NCI-H446 treated with DMSO at 0.1 percent for 48 hours (cell line): ENCODE results near the gene GEMIN5.
A peak's percentile ranks its signal among the peaks of the same experiment; 100 is the strongest.

Source experiments
- DNase-seq: peaks from one replicate; lab custom pipeline; 2025; lab: John Stamatoyannopoulos, UW

Gene GEMIN5

GRCh38 chr5:154884424-154884823 is 53.6 kb downstream of the GEMIN5 start:
- DNase-seq = no peak

GRCh38 chr5:154881986-154882385 is 56.0 kb downstream of the GEMIN5 start:
- no peak for DNase-seq

- DNase-seq = no peak
Observed at GRCh38 chr5:154878642-154879335, 59.2 kb downstream of the GEMIN5 start.

- DNase-seq = no peak
Observed at GRCh38 chr5:154873791-154874331, 64.2 kb downstream of the GEMIN5 start.

- no peak for DNase-seq
Observed at GRCh38 chr5:154871734-154872133, 66.3 kb downstream of the GEMIN5 start.

- DNase-seq = no peak
Observed at GRCh38 chr5:154868702-154869101, 69.3 kb downstream of the GEMIN5 start.

GRCh38 chr5:154866841-154867240 is 71.2 kb downstream of the GEMIN5 start:
- DNase-seq = no peak

GRCh38 chr5:154865466-154866184 is 72.4 kb downstream of the GEMIN5 start:
- no peak for DNase-seq

GRCh38 chr5:154863291-154864080 is 74.5 kb downstream of the GEMIN5 start:
- DNase-seq = no peak

- no peak for DNase-seq
Observed at GRCh38 chr5:154862766-154863165, 75.2 kb downstream of the GEMIN5 start.

GRCh38 chr5:154861946-154862345 is 76.1 kb downstream of the GEMIN5 start:
- no peak for DNase-seq

- no peak for DNase-seq
Observed at GRCh38 chr5:154860765-154861164, 77.2 kb downstream of the GEMIN5 start.

GRCh38 chr5:154860123-154860522 is 77.9 kb downstream of the GEMIN5 start:
- no peak for DNase-seq

GRCh38 chr5:154858972-154859871 is 78.8 kb downstream of the GEMIN5 start:
- no peak for DNase-seq

GRCh38 chr5:154858297-154858971 is 79.6 kb downstream of the GEMIN5 start, which contains the start of gene CNOT8:
Gene CNOT8 (plus strand): TSS chr5:154858627. CDS start chr5:154863279, 4,652 bp downstream.
- DNase-seq = peak; percentile 94

GRCh38 chr5:154857530-154858296 is 80.3 kb downstream of the GEMIN5 start:
- DNase-seq = peak; percentile 94

GRCh38 chr5:154851351-154851750 is 86.7 kb downstream of the GEMIN5 start:
- DNase-seq = no peak

- no peak for DNase-seq
Observed at GRCh38 chr5:154850255-154851062, 87.6 kb downstream of the GEMIN5 start, which contains the start of gene FAXDC2. Gene FAXDC2 (minus strand): TSS chr5:154850603. CDS start chr5:154838178, 12,425 bp downstream.

- DNase-seq = no peak
Observed at GRCh38 chr5:154849791-154850201, 88.2 kb downstream of the GEMIN5 start.
